Measurements from ENCODE around the gene LEO1.

- TF ChIP-seq CTCF (IDR thresholded peaks at IDR 0.05) (no peak), EP300 (IDR thresholded peaks at IDR 0.05) (no peak)
Measured at GRCh38 chr15:51939216-51939615, 32.4 kb downstream of the LEO1 start.

Measured in tibial nerve (tissue), 4 donors.